HFFc6 (cell line): ENCODE data around the gene ABCA4. TPM values are rescaled to one million over a fixed set of nuclear protein-coding genes. Genes with fewer than 3 reads are reported as not detected.
"Not testable (repeated sequence)": the region's sequence is repeated elsewhere in the genome, so short reads cannot be mapped to it uniquely, and the experiment has no call there.

Source experiments
- DNase-seq: peaks from one replicate; pipeline ENCODE4 v3.0.0-alpha.2; 2018
- H3K27ac Mint-ChIP-seq: 2 replicates; pipeline ENCODE4 v1.8.0; 2020; ENCODE audit warnings: mild to moderate bottlenecking, mixed read lengths
- H3K27me3 Mint-ChIP-seq: 2 replicates; pipeline ENCODE4 v1.8.0; 2021; ENCODE audit warnings: mild to moderate bottlenecking, moderate library complexity, mixed read lengths; ENCODE audit not compliant: insufficient read depth
- H3K36me3 Mint-ChIP-seq: 2 replicates; pipeline ENCODE4 v1.8.0; 2021; ENCODE audit warnings: low read depth, mixed read lengths
- H3K4me1 Mint-ChIP-seq: 2 replicates; pipeline ENCODE4 v1.8.0; 2020; ENCODE audit warnings: low read depth, mixed read lengths
- H3K4me3 Mint-ChIP-seq: 2 replicates; pipeline ENCODE4 v1.8.0; 2020; ENCODE audit warnings: mild to moderate bottlenecking, moderate library complexity, mixed read lengths
- H3K9me3 Mint-ChIP-seq: 2 replicates; pipeline ENCODE4 v1.8.0; 2020; ENCODE audit warnings: mild to moderate bottlenecking, mixed read lengths
- CTCF ChIP-seq: fragments of 200-600 bp; sonication (generic); IDR thresholded peaks from 2 replicates; pipeline ENCODE4 v1.5.0; 2021; ENCODE audit warnings: antibody characterized with exemption, mild to moderate bottlenecking
- long read RNA-seq: library from polyadenylated mRNA; unstranded; transcript quantifications from one replicate; pipeline ENCODE4 v2.0.0, GENCODE V29; 2019
- total RNA-seq, 6 experiments: library from RNA; stranded (reverse); fragmentation: NEBNext Ultra II Directional; extraction: Animal tissue kit (Norgen Biotek cat#: 25700); gene quantifications; 2 replicates in 1 of 6; 3 replicates in 5 of 6; pipeline ENCODE4 v1.2.3, GENCODE V29; 2021

ABCA4 gene
- under 1 TPM in 3 of 6 experiments, not detected in 3; 0.03 to 0.09 (median 0.05) TPM for total RNA-seq
- long read RNA-seq, result 0 reads

- TF ChIP-seq CTCF, result no peak
- no peak for DNase-seq
- Mint-ChIP-seq H3K4me3 (no peak within 1 kb of the TSS), H3K27ac (no peak within 1 kb of the TSS), H3K9me3 (no peaks in the 10 kb centered on the region), H3K27me3 (peaks cover 23% of the 10 kb centered on the region), H3K4me1 (peaks cover 26% of the 10 kb centered on the region), H3K36me3 (no peaks in the 10 kb centered on the region)
Observed at GRCh38 chr1:94120991-94121390, at the start of gene ABCA4. TSS of gene ABCA4 (minus strand) at chr1:94121148. CDS start at chr1:94121045, 103 bp downstream.

GRCh38 chr1:94169126-94169525 is 48.2 kb upstream of the ABCA4 start:
- Mint-ChIP-seq H3K4me3 (no peak overlapping the region), H3K27me3 (peaks cover 10% of the 10 kb centered on the region; the same call in 1 of the 2 replicates)
- no peak for TF ChIP-seq CTCF

GRCh38 chr1:94165843-94166242 is 44.9 kb upstream of the ABCA4 start:
- Mint-ChIP-seq H3K4me1 (peaks cover 18% of the 10 kb centered on the region), H3K9me3 (no peaks in the 10 kb centered on the region), H3K27ac (no peak overlapping the region), H3K36me3 (peaks cover 32% of the 10 kb centered on the region), H3K27me3 (peaks cover 10% of the 10 kb centered on the region; the same call in 1 of the 2 replicates), H3K4me3 (no peak overlapping the region)
- DNase-seq, result no peak
- no peak for TF ChIP-seq CTCF

More at GRCh38 chr1:94169126-94169525, 48.2 kb upstream of the ABCA4 start:
- Mint-ChIP-seq H3K27ac (no peak overlapping the region), H3K36me3 (peaks cover 51% of the 10 kb centered on the region), H3K9me3 (no peaks in the 10 kb centered on the region), H3K4me1 (peaks cover 1% of the 10 kb centered on the region; the same call in 1 of the 2 replicates)
- no peak for DNase-seq

GRCh38 chr1:94164885-94165284 is 43.9 kb upstream of the ABCA4 start:
- H3K36me3 Mint-ChIP-seq, result peaks cover 23% of the 10 kb centered on the region
- H3K27me3 Mint-ChIP-seq, result peaks cover 10% of the 10 kb centered on the region; the same call in 1 of the 2 replicates
- H3K27ac Mint-ChIP-seq, DNase-seq, H3K9me3 Mint-ChIP-seq, H3K4me3 Mint-ChIP-seq: not testable (repeated sequence)
- H3K4me1 Mint-ChIP-seq, result peaks cover 27% of the 10 kb centered on the region

- Mint-ChIP-seq H3K27ac (peak overlapping the region; percentile 14; the same call in 1 of the 2 replicates), H3K36me3 (peaks cover 15% of the 10 kb centered on the region), H3K4me1 (peaks cover 27% of the 10 kb centered on the region), H3K27me3 (peaks cover 10% of the 10 kb centered on the region; the same call in 1 of the 2 replicates)
- peak; percentile 28 for DNase-seq
- H3K4me3 Mint-ChIP-seq, H3K9me3 Mint-ChIP-seq: not testable (repeated sequence)
Observed at GRCh38 chr1:94164121-94164520, 43.2 kb upstream of the ABCA4 start.

- Mint-ChIP-seq H3K4me1 (peaks cover 27% of the 10 kb centered on the region), H3K36me3 (peaks cover 13% of the 10 kb centered on the region), H3K27me3 (peaks cover 12% of the 10 kb centered on the region)
- H3K9me3 Mint-ChIP-seq, DNase-seq, H3K27ac Mint-ChIP-seq, H3K4me3 Mint-ChIP-seq: not testable (repeated sequence)
Observed at GRCh38 chr1:94163249-94163648, 42.3 kb upstream of the ABCA4 start.

- TF ChIP-seq CTCF, result no peak
- peak; percentile 86 for DNase-seq
- no peaks in the 10 kb centered on the region for H3K9me3 Mint-ChIP-seq
- peaks cover 4% of the 10 kb centered on the region; the same call in 1 of the 2 replicates for H3K36me3 Mint-ChIP-seq
- no peak overlapping the region for H3K4me3 Mint-ChIP-seq
- H3K27me3 Mint-ChIP-seq, result peaks cover 9% of the 10 kb centered on the region
- H3K27ac Mint-ChIP-seq, result peak overlapping the region; percentile 58
- H3K4me1 Mint-ChIP-seq, result peaks cover 31% of the 10 kb centered on the region
Observed at GRCh38 chr1:94160811-94161210, 39.9 kb upstream of the ABCA4 start.
